Parathyroid adenoma (tissue), 2 donors: ENCODE data around the gene MGMT.

Experiments used
- H2AFZ ChIP-seq: fragments of 300-600 bp; sonication (generic); one replicate; pipeline ENCODE4 v1.7.0; 2017; ENCODE audit warnings: antibody characterized with exemption, mild to moderate bottlenecking
- H3K27ac ChIP-seq: fragments of 300-600 bp; sonication (generic); one replicate; pipeline ENCODE4 v1.7.0; 2017
- H3K27me3 ChIP-seq: fragments of 300-600 bp; sonication (generic); one replicate; pipeline ENCODE4 v1.7.0; 2017; ENCODE audit warnings: low read length; ENCODE audit not compliant: control insufficient read depth, insufficient read depth
- H3K36me3 ChIP-seq: fragments of 300-600 bp; sonication (generic); one replicate; pipeline ENCODE4 v1.7.0; 2017; ENCODE audit warnings: low read length; ENCODE audit not compliant: control insufficient read depth, insufficient read depth
- H3K4me1 ChIP-seq: fragments of 300-600 bp; sonication (generic); one replicate; pipeline ENCODE4 v1.7.0; 2017; ENCODE audit warnings: control low read depth
- H3K4me2 ChIP-seq: fragments of 300-600 bp; sonication (generic); one replicate; pipeline ENCODE4 v1.7.0; 2017; ENCODE audit warnings: low read length
- H3K4me3 ChIP-seq: fragments of 300-600 bp; sonication (generic); one replicate; pipeline ENCODE4 v1.7.0; 2017; ENCODE audit warnings: low read depth, low read length
- H3K79me2 ChIP-seq: fragments of 300-600 bp; sonication (generic); one replicate; pipeline ENCODE4 v1.7.0; 2017; ENCODE audit warnings: control low read depth
- H3K9ac ChIP-seq: fragments of 300-600 bp; sonication (generic); one replicate; pipeline ENCODE4 v1.7.0; 2017; ENCODE audit warnings: mild to moderate bottlenecking
- H3K9me3 ChIP-seq: fragments of 300-600 bp; sonication (generic); one replicate; pipeline ENCODE4 v1.7.0; 2017; ENCODE audit warnings: low read length; ENCODE audit not compliant: control insufficient read depth
- TF ChIP-seq, protein P1 (sequence below): fragments of 300-600 bp; sonication (generic); IDR thresholded peaks from one replicate; pipeline ENCODE4 v1.7.0; 2017; ENCODE audit warnings: antibody characterized with exemption, mild to moderate bottlenecking
- donor health status: primary hyperparathyroidism.

MGMT gene

DNA sequence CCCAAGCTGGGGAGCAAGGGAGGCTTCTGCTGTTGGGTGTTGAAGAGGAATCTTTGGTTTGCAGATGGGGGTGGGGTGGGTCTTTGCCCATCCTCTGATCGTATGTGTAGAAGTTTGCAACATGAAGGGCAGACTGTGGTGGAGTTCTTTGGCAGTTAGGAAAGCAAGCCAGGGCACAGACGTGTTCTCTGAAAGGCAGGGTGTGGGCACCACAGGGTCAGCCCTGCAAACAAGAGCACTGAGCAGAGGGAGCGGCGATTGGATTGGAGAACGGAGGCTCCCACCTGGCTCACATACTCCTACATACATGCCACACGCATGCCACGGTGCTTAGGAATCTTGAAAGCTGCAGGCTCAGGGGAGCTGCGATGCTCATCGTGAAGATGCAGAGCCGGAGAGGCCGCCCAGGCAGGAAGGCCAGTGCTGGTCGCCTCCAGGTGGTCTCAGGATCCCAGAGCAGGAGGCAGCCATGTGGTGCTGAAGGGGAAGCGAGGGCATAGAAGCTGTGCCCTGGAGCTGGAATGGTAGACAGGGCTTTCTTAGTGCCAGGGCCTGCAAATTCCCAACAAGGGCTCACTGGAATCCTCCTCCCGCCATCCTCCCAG, 149.0 kb downstream of the MGMT start:
- TF ChIP-seq, protein P1, sequence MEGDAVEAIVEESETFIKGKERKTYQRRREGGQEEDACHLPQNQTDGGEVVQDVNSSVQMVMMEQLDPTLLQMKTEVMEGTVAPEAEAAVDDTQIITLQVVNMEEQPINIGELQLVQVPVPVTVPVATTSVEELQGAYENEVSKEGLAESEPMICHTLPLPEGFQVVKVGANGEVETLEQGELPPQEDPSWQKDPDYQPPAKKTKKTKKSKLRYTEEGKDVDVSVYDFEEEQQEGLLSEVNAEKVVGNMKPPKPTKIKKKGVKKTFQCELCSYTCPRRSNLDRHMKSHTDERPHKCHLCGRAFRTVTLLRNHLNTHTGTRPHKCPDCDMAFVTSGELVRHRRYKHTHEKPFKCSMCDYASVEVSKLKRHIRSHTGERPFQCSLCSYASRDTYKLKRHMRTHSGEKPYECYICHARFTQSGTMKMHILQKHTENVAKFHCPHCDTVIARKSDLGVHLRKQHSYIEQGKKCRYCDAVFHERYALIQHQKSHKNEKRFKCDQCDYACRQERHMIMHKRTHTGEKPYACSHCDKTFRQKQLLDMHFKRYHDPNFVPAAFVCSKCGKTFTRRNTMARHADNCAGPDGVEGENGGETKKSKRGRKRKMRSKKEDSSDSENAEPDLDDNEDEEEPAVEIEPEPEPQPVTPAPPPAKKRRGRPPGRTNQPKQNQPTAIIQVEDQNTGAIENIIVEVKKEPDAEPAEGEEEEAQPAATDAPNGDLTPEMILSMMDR: no peak
- no peak overlapping the region for H3K4me3 ChIP-seq
- H3K4me1 ChIP-seq: no peaks in the 10 kb centered on the region
- no peaks in the 10 kb centered on the region for H3K36me3 ChIP-seq
- no peak overlapping the region for H3K4me2 ChIP-seq
- no peak overlapping the region for H3K9ac ChIP-seq
- no peak overlapping the region for H3K27ac ChIP-seq
- H3K79me2 ChIP-seq: no peaks in the 10 kb centered on the region
- H3K27me3 ChIP-seq: no peaks in the 10 kb centered on the region
- H2AFZ ChIP-seq: no peak overlapping the region
- no peaks in the 10 kb centered on the region for H3K9me3 ChIP-seq

DNA sequence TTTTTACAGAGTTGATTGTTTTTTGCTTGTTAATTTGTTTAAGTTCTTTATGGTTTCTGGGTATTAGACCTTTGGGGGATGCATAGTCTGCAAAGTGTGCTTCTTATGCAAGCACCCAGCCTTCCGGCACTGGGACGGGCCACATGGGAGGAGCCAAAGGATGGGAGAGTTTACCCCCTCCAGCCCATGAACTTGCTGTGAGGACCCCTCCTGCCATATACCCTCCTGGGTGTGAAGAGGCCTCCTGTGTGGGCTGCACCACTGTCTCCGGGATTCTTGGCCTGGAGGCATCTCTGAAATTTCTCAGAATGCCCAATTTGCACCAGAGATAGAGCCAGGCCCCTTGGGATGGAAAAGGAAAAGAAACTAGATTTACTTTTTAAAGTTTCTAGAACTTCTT, 150.7 kb downstream of the MGMT start:
- Histone ChIP-seq H3K36me3 (no peaks in the 10 kb centered on the region), H3K9ac (no peak overlapping the region), H3K9me3 (no peaks in the 10 kb centered on the region), H3K27me3 (no peaks in the 10 kb centered on the region), H3K27ac (no peak overlapping the region), H2AFZ (no peak overlapping the region), H3K4me1 (no peaks in the 10 kb centered on the region), H3K79me2 (no peaks in the 10 kb centered on the region), H3K4me2 (no peak overlapping the region), H3K4me3 (no peak overlapping the region)
- TF ChIP-seq, protein P1: no peak

DNA sequence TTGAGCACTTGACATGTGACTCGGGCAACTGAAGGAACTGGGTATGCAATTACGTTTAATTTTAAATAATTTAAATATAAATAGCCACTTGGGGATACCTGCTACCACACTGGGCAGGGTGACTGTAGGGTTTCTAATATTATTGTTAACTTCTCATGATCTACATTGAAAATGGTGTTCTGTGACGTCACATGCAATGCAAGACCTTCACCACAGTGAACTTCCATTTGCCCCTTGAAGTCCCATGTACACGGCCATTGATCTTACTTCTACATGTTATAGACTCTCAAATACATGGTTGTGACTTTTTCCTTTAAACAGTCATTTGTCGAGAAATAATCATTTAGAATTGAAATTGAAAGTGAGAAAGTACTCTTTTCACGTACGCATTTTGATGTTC, 154.0 kb downstream of the MGMT start:
- Histone ChIP-seq H3K4me3 (no peak overlapping the region), H3K27me3 (no peaks in the 10 kb centered on the region), H3K4me2 (no peak overlapping the region), H3K27ac (no peak overlapping the region), H3K9ac (no peak overlapping the region), H2AFZ (no peak overlapping the region), H3K9me3 (no peaks in the 10 kb centered on the region), H3K4me1 (no peaks in the 10 kb centered on the region), H3K79me2 (no peaks in the 10 kb centered on the region), H3K36me3 (no peaks in the 10 kb centered on the region)
- TF ChIP-seq, protein P1: no peak

DNA sequence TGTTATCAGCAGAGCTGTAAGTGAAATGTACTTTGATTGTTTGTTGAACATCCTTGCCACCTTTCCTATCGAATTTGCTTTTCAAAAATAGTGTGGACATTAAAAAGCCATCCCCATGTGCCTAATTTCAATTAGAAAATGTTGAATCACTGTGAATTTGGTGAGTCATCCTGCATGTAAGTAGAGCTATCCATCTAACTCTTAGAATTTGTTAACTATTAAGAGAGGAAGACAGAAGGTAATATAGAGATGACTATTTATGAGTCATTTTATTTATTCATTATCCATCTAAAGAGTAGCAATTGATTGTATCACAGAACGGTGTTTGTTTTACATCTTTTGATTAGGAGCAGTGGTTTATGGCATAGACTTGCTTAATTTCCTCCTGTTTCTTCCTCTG, 154.7 kb downstream of the MGMT start:
- Histone ChIP-seq H3K27me3 (no peaks in the 10 kb centered on the region), H3K36me3 (no peaks in the 10 kb centered on the region), H3K9me3 (no peaks in the 10 kb centered on the region), H3K79me2 (no peaks in the 10 kb centered on the region), H2AFZ (no peak overlapping the region), H3K4me2 (no peak overlapping the region), H3K4me3 (no peak overlapping the region), H3K9ac (no peak overlapping the region), H3K4me1 (no peaks in the 10 kb centered on the region), H3K27ac (no peak overlapping the region)
- TF ChIP-seq, protein P1: no peak

DNA sequence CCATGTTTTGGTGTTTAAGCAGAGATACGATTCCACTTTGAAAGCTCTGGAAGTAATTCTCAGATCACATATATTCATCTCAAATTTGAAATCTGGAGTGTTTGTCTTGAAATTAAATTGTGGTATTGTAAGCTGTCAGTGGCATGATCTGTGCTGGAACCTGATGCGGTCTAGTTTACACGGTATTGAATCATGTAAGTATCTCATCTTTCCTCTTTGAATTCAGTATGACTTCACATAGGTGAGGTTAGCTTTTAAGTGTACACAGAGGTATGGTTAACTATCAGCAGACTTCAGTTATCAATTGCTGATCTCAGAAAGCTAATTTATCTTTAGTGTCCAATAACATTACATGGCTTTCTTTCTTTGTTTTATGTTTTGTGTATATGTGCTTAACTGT, 155.2 kb downstream of the MGMT start:
- no peak overlapping the region for H3K4me2 ChIP-seq
- H2AFZ ChIP-seq: no peak overlapping the region
- H3K27ac ChIP-seq: no peak overlapping the region
- no peaks in the 10 kb centered on the region for H3K79me2 ChIP-seq
- H3K4me1 ChIP-seq: no peaks in the 10 kb centered on the region
- H3K4me3 ChIP-seq: no peak overlapping the region
- no peak overlapping the region for H3K9ac ChIP-seq
- TF ChIP-seq, protein P1: no peak
- H3K36me3 ChIP-seq: no peaks in the 10 kb centered on the region
- H3K9me3 ChIP-seq: no peaks in the 10 kb centered on the region
- H3K27me3 ChIP-seq: no peaks in the 10 kb centered on the region
